ENCODE measurements around the gene WASHC2C.
"Not testable (repeated sequence)": the region's sequence is repeated elsewhere in the genome, so short reads cannot be mapped to it uniquely, and the experiment has no call there.

DNA sequence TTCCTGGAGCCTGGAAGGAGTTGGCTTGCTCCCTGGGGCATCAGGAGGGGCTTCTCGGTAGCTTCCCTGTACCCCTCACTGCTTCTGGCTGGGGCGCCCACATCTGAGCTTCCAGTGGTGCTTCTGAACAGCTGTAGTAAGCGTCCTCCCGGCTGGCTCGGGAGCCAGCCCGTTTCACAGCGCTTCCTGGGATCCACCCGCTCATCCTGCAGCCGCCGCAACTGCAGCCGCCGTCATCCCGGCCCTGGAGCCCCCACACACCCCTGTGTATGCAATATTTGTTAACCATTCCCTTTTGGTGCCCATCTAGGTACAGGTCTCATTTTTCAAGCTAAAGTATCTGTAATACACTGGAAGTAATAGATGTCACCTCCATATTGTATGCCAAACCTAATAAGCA, 85.9 kb downstream of the WASHC2C start:
- TF ChIP-seq, protein P1, sequence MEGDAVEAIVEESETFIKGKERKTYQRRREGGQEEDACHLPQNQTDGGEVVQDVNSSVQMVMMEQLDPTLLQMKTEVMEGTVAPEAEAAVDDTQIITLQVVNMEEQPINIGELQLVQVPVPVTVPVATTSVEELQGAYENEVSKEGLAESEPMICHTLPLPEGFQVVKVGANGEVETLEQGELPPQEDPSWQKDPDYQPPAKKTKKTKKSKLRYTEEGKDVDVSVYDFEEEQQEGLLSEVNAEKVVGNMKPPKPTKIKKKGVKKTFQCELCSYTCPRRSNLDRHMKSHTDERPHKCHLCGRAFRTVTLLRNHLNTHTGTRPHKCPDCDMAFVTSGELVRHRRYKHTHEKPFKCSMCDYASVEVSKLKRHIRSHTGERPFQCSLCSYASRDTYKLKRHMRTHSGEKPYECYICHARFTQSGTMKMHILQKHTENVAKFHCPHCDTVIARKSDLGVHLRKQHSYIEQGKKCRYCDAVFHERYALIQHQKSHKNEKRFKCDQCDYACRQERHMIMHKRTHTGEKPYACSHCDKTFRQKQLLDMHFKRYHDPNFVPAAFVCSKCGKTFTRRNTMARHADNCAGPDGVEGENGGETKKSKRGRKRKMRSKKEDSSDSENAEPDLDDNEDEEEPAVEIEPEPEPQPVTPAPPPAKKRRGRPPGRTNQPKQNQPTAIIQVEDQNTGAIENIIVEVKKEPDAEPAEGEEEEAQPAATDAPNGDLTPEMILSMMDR (conservative IDR thresholded peaks at IDR 0.05 in 1 of 2, IDR thresholded peaks at IDR 0.05 in 1 of 2; ENCODE audit: low read depth in 1 of 2, low read length in 2 of 2) = not testable (repeated sequence)
- not testable (repeated sequence) for TF ChIP-seq EZH2 (IDR thresholded peaks at IDR 0.05; ENCODE audit: low read length, missing control alignments)
